HepG2 (cell line): ENCODE results near the gene AARSD1. TPM values are rescaled to one million over a fixed set of nuclear protein-coding genes. Genes with fewer than 3 reads are reported as not detected.

ENCODE experiments used
- CEBPB ChIP-seq: IDR thresholded peaks from 2 replicates; pipeline ENCODE4 v1.6.1; 2011; ENCODE audit warnings: low read depth, low read length, improper control_type of control experiment, borderline replicate concordance
- CHD2 ChIP-seq: IDR thresholded peaks from 2 replicates; pipeline ENCODE4 v1.6.1; 2011; ENCODE audit warnings: low read depth, low read length, improper control_type of control experiment
- CSRNP2 ChIP-seq: sonication (generic); formaldehyde crosslinking; conservative IDR thresholded peaks from 2 replicates; pipeline ENCODE4 v1.8.0; 2022; ENCODE audit warnings: low read depth, missing genetic modification reagents
- FOXM1 ChIP-seq: sonication (generic); formaldehyde crosslinking; IDR thresholded peaks from 2 replicates; pipeline ENCODE4 v1.5.0; 2020; ENCODE audit warnings: missing genetic modification reagents
- HNF1B ChIP-seq: sonication (generic); formaldehyde crosslinking; IDR thresholded peaks from 2 replicates; pipeline ENCODE4 v1.5.1; 2020; ENCODE audit warnings: mild to moderate bottlenecking, moderate library complexity, missing genetic modification reagents
- JUNB ChIP-seq: sonication (generic); formaldehyde crosslinking; IDR thresholded peaks from 2 replicates; pipeline ENCODE4 v1.8.0; 2022; ENCODE audit warnings: missing genetic modification reagents, mild to moderate bottlenecking, borderline replicate concordance
- KLF13 ChIP-seq: sonication (generic); formaldehyde crosslinking; IDR thresholded peaks from 2 replicates; pipeline ENCODE4 v1.4.0; 2020; ENCODE audit warnings: mild to moderate bottlenecking, missing genetic modification reagents
- ONECUT2 ChIP-seq: sonication (generic); formaldehyde crosslinking; IDR thresholded peaks from 2 replicates; pipeline ENCODE4 v1.4.0; 2020; ENCODE audit warnings: missing genetic modification reagents
- PRDM4 ChIP-seq: sonication (generic); formaldehyde crosslinking; IDR thresholded peaks from 2 replicates; pipeline ENCODE4 v1.9.0; 2021; ENCODE audit warnings: missing genetic modification reagents, borderline replicate concordance
- REST ChIP-seq, 2 experiments: IDR thresholded peaks; 2 replicates each; pipeline ENCODE4 v1.6.1; 2011 to 2012; ENCODE audit warnings: low read length in 2 of 2, borderline replicate concordance in 1 of 2, low read depth in 1 of 2, mild to moderate bottlenecking in 1 of 2, moderate library complexity in 1 of 2
- REXO4 ChIP-seq: sonication (generic); formaldehyde crosslinking; IDR thresholded peaks from 2 replicates; pipeline ENCODE4 v1.8.0; 2022; ENCODE audit warnings: missing genetic modification reagents, mild to moderate bottlenecking, borderline replicate concordance
- SOX6 ChIP-seq, 2 experiments: fragments of 450-650 bp in 1 of 2; sonication (generic) in 1 of 2; formaldehyde crosslinking in 1 of 2; IDR thresholded peaks; 2 replicates each; pipeline versions ENCODE4 v1.4.0 to v1.6.1; 2017 to 2020; ENCODE audit warnings: antibody characterized with exemption in 1 of 2, mild to moderate bottlenecking in 1 of 2, missing genetic modification reagents in 1 of 2
- SRF ChIP-seq: IDR thresholded peaks from 2 replicates; pipeline ENCODE4 v1.6.1; 2011; ENCODE audit warnings: mild to moderate bottlenecking, low read depth, low read length, moderate library complexity
- ZNF225 ChIP-seq: sonication (generic); formaldehyde crosslinking; IDR thresholded peaks from 2 replicates; pipeline ENCODE4 v1.4.0; 2020; ENCODE audit warnings: mild to moderate bottlenecking, missing genetic modification reagents
- ZNF468 ChIP-seq: sonication (generic); formaldehyde crosslinking; IDR thresholded peaks from 2 replicates; pipeline ENCODE4 v1.8.0; 2022; ENCODE audit warnings: mild to moderate bottlenecking, moderate library complexity, missing genetic modification reagents
- ZNF512 ChIP-seq: sonication (generic); formaldehyde crosslinking; IDR thresholded peaks from 2 replicates; pipeline ENCODE4 v1.4.0; 2020; ENCODE audit warnings: mild to moderate bottlenecking, missing genetic modification reagents
- ZNF672 ChIP-seq: sonication (generic); formaldehyde crosslinking; IDR thresholded peaks from 2 replicates; pipeline ENCODE4 v1.8.1; 2022; ENCODE audit warnings: missing genetic modification reagents
- polyA plus RNA-seq, 8 experiments: library from polyadenylated mRNA; depleted of rRNA in 3 of 8; stranded (reverse) in 7 of 8; unstranded in 1 of 8; fragments of >200 nt; fragmentation: Illumina TruSeq in 4 of 8; extraction: Trizol in 4 of 8; gene quantifications; 2 replicates each; pipeline versions ENCODE4 v1.2.1 to v1.2.3, GENCODE V29; 2011 to 2016; ENCODE audit warnings: low read depth in 4 of 8, missing spikeins in 1 of 8, mixed read lengths in 1 of 8; ENCODE audit not compliant: insufficient read depth in 1 of 8
- total RNA-seq, 5 experiments: library from RNA; depleted of rRNA; stranded (reverse); fragments of >200 nt; fragmentation: Illumina TruSeq; extraction: Trizol; gene quantifications; 2 replicates each; pipeline ENCODE4 v1.2.3, GENCODE V29; 2016; ENCODE audit warnings: low read depth in 1 of 5

Gene AARSD1
- total and polyA plus RNA-seq, 2 of the 13 experiments (the other 11 are each of a cell fraction or from before 2014, with no cell fraction given) = 24.7 to 29.3 TPM

GRCh38 chr17:42964161-42964932 is at the start of gene AARSD1 (continued):
- no peak for TF ChIP-seq PRDM4 (CRISPR knock-in tag)
- TF ChIP-seq JUNB (CRISPR knock-in tag) = no peak
- TF ChIP-seq SRF = no peak
- peak; percentile 30; the same call in 1 of the 2 replicates for TF ChIP-seq HNF1B
- TF ChIP-seq ZNF225 (CRISPR knock-in tag) = peak; percentile 30; the same call in 1 of the 2 replicates
- no peak for TF ChIP-seq CEBPB
- TF ChIP-seq FOXM1 = no peak
- 0 out of 4 replicates have a peak, but pooled peaks of 1 of the 2 experiments have one; percentile 8 for TF ChIP-seq REST (IDR thresholded peaks at IDR 0.05; ENCODE audit: borderline replicate concordance in 1 of 2, low read depth in 1 of 2, low read length in 2 of 2)
- TF ChIP-seq ZNF512 (CRISPR knock-in tag) = no peak
- TF ChIP-seq ZNF468 = no peak
- TF ChIP-seq KLF13 = no peak
- no peak for TF ChIP-seq ZNF672 (CRISPR knock-in tag)
- TF ChIP-seq SOX6 (IDR thresholded peaks at IDR 0.05) = no peak
- no peak for TF ChIP-seq SOX6 (CRISPR knock-in tag; IDR thresholded peaks at IDR 0.05)
- no peak for TF ChIP-seq CHD2
- TF ChIP-seq REXO4 (CRISPR knock-in tag) = no peak
- no peak for TF ChIP-seq ONECUT2 (CRISPR knock-in tag)
- no peak for TF ChIP-seq CSRNP2 (CRISPR knock-in tag)
